ENCODE measurements around the gene UEVLD. TPM values are rescaled to one million over a fixed set of nuclear protein-coding genes. Genes with fewer than 3 reads are reported as not detected.

The UEVLD gene
- total and polyA plus RNA-seq, 9 of the 15 experiments (the other 6 are each of a cell fraction or from before 2014, with no cell fraction given) = 4.7 to 12.6 (median 7.4) TPM

- TF ChIP-seq, protein P1, sequence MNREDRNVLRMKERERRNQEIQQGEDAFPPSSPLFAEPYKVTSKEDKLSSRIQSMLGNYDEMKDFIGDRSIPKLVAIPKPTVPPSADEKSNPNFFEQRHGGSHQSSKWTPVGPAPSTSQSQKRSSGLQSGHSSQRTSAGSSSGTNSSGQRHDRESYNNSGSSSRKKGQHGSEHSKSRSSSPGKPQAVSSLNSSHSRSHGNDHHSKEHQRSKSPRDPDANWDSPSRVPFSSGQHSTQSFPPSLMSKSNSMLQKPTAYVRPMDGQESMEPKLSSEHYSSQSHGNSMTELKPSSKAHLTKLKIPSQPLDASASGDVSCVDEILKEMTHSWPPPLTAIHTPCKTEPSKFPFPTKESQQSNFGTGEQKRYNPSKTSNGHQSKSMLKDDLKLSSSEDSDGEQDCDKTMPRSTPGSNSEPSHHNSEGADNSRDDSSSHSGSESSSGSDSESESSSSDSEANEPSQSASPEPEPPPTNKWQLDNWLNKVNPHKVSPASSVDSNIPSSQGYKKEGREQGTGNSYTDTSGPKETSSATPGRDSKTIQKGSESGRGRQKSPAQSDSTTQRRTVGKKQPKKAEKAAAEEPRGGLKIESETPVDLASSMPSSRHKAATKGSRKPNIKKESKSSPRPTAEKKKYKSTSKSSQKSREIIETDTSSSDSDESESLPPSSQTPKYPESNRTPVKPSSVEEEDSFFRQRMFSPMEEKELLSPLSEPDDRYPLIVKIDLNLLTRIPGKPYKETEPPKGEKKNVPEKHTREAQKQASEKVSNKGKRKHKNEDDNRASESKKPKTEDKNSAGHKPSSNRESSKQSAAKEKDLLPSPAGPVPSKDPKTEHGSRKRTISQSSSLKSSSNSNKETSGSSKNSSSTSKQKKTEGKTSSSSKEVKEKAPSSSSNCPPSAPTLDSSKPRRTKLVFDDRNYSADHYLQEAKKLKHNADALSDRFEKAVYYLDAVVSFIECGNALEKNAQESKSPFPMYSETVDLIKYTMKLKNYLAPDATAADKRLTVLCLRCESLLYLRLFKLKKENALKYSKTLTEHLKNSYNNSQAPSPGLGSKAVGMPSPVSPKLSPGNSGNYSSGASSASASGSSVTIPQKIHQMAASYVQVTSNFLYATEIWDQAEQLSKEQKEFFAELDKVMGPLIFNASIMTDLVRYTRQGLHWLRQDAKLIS (CRISPR knock-in tag; IDR thresholded peaks at IDR 0.05) = peak; percentile 63; the same call in 1 of the 2 replicates
- TF ChIP-seq TFAP4 (CRISPR knock-in tag; IDR thresholded peaks at IDR 0.05; ENCODE audit: borderline replicate concordance) = peak; percentile 83; the same call in 1 of the 2 replicates
- no peak for TF ChIP-seq ZNF217 (CRISPR knock-in tag; IDR thresholded peaks at IDR 0.05)
- TF ChIP-seq MTA3 (IDR thresholded peaks at IDR 0.05; ENCODE audit: borderline replicate concordance) = peak; percentile 80; the same call in 1 of the 2 replicates
- no peak for TF ChIP-seq ZNF282 (CRISPR knock-in tag; IDR thresholded peaks at IDR 0.05)
- TF ChIP-seq MBD2 (IDR thresholded peaks at IDR 0.05; ENCODE audit: borderline replicate concordance, low read depth) = peak; percentile 84
- TF ChIP-seq NFIX (CRISPR knock-in tag; IDR thresholded peaks at IDR 0.05; ENCODE audit: low read depth) = no peak
- TF ChIP-seq ZNF436 (CRISPR knock-in tag; IDR thresholded peaks at IDR 0.05) = no peak
- TF ChIP-seq ZNF583 (CRISPR knock-in tag; IDR thresholded peaks at IDR 0.05) = no peak
- peak; percentile 69 for TF ChIP-seq POLR2H (tag; IDR thresholded peaks at IDR 0.05; ENCODE audit: low read depth)
- no peak for TF ChIP-seq ZNF589 (CRISPR knock-in tag; IDR thresholded peaks at IDR 0.05; ENCODE audit: low read depth)
- peak; percentile 44 for TF ChIP-seq FIP1L1 (IDR thresholded peaks at IDR 0.05; ENCODE audit: low read depth, low read length, poor library complexity, severe bottlenecking)
- peak; percentile 65 for TF ChIP-seq ZNF407 (IDR thresholded peaks at IDR 0.05; ENCODE audit: low read depth)
- no peak for TF ChIP-seq SMAD2 (IDR thresholded peaks at IDR 0.05; ENCODE audit: low read depth, low read length)
These were observed 61.8 kb downstream of the UEVLD start, which contains the start of gene TSG101 (continued) for GRCh38 chr11:18526521-18527296.
